ES-I3 (cell line): ENCODE measurements around the gene LPIN1.
"Not testable (repeated sequence)": the region's sequence is repeated elsewhere in the genome, so short reads cannot be mapped to it uniquely, and the experiment has no call there.

Experiments
- H3K36me3 ChIP-seq: 2 replicates; pipeline ENCODE4 v1.6.1; 2013; ENCODE audit warnings: mild to moderate bottlenecking, low read length, control low read depth, moderate library complexity; ENCODE audit not compliant: insufficient read depth
- H3K4me1 ChIP-seq: 2 replicates; pipeline ENCODE4 v1.6.1; 2013; ENCODE audit warnings: mild to moderate bottlenecking, control low read depth, low read length; ENCODE audit not compliant: insufficient read depth
- H3K9ac ChIP-seq: 2 replicates; pipeline ENCODE4 v1.6.1; 2013; ENCODE audit warnings: low read depth, mild to moderate bottlenecking, low read length, moderate library complexity
- H3K9me3 ChIP-seq: 2 replicates; pipeline ENCODE4 v1.6.1; 2013; ENCODE audit warnings: mild to moderate bottlenecking, low read length, moderate library complexity; ENCODE audit not compliant: control insufficient read depth, insufficient read depth

LPIN1 gene

GRCh38 chr2:11807156-11808015 is 61.0 kb downstream of the LPIN1 start:
- Histone ChIP-seq H3K36me3 (peaks cover 11% of the 10 kb centered on the region), H3K9ac (no peak overlapping the region), H3K4me1 (no peaks in the 10 kb centered on the region), H3K9me3 (no peaks in the 10 kb centered on the region)

GRCh38 chr2:11808016-11808400 is 61.6 kb downstream of the LPIN1 start:
- H3K36me3 ChIP-seq: peaks cover 11% of the 10 kb centered on the region
- H3K9me3 ChIP-seq: no peaks in the 10 kb centered on the region
- H3K4me1 ChIP-seq: no peaks in the 10 kb centered on the region
- H3K9ac ChIP-seq: no peak overlapping the region

GRCh38 chr2:11809586-11810236 is 63.3 kb downstream of the LPIN1 start:
- peaks cover 11% of the 10 kb centered on the region for H3K36me3 ChIP-seq
- no peaks in the 10 kb centered on the region for H3K4me1 ChIP-seq
- no peak overlapping the region for H3K9ac ChIP-seq
- H3K9me3 ChIP-seq: no peaks in the 10 kb centered on the region

GRCh38 chr2:11810237-11810977 is 64.0 kb downstream of the LPIN1 start:
- Histone ChIP-seq H3K9ac (no peak overlapping the region), H3K9me3 (no peaks in the 10 kb centered on the region), H3K4me1 (no peaks in the 10 kb centered on the region), H3K36me3 (peaks cover 8% of the 10 kb centered on the region)

- H3K9ac ChIP-seq: no peak overlapping the region
- no peaks in the 10 kb centered on the region for H3K4me1 ChIP-seq
- H3K9me3 ChIP-seq: no peaks in the 10 kb centered on the region
- H3K36me3 ChIP-seq: peaks cover 2% of the 10 kb centered on the region; the same call in 1 of the 2 replicates
Observed at GRCh38 chr2:11811036-11811654, 64.7 kb downstream of the LPIN1 start.

- Histone ChIP-seq H3K9me3 (no peaks in the 10 kb centered on the region), H3K9ac (no peak overlapping the region), H3K36me3 (no peaks in the 10 kb centered on the region), H3K4me1 (no peaks in the 10 kb centered on the region)
Observed at GRCh38 chr2:11812466-11813248, 66.2 kb downstream of the LPIN1 start.

- not testable (repeated sequence) for H3K4me1 ChIP-seq, H3K9me3 ChIP-seq, H3K36me3 ChIP-seq
Observed at GRCh38 chr2:11813345-11813744, 66.9 kb downstream of the LPIN1 start.

GRCh38 chr2:11813951-11814350 is 67.5 kb downstream of the LPIN1 start:
- no peak overlapping the region for H3K9ac ChIP-seq
- no peaks in the 10 kb centered on the region for H3K4me1 ChIP-seq
- no peaks in the 10 kb centered on the region for H3K9me3 ChIP-seq
- no peaks in the 10 kb centered on the region for H3K36me3 ChIP-seq

More at GRCh38 chr2:11813345-11813744, 66.9 kb downstream of the LPIN1 start:
- not testable (repeated sequence) for H3K9ac ChIP-seq

- Histone ChIP-seq H3K4me1 (no peaks in the 10 kb centered on the region), H3K36me3 (peaks cover 6% of the 10 kb centered on the region; the same call in 1 of the 2 replicates), H3K9ac (no peak overlapping the region), H3K9me3 (no peaks in the 10 kb centered on the region)
Observed at GRCh38 chr2:11814979-11815510, 68.6 kb downstream of the LPIN1 start.

- not testable (repeated sequence) for H3K36me3 ChIP-seq
Observed at GRCh38 chr2:11816935-11817334, 70.5 kb downstream of the LPIN1 start.

GRCh38 chr2:11819235-11819729 is 72.8 kb downstream of the LPIN1 start:
- Histone ChIP-seq H3K36me3 (peaks cover 8% of the 10 kb centered on the region; the same call in 1 of the 2 replicates), H3K4me1 (no peaks in the 10 kb centered on the region), H3K9me3 (no peaks in the 10 kb centered on the region), H3K9ac (no peak overlapping the region)

More at GRCh38 chr2:11816935-11817334, 70.5 kb downstream of the LPIN1 start:
- H3K9me3 ChIP-seq, H3K9ac ChIP-seq, H3K4me1 ChIP-seq: not testable (repeated sequence)

GRCh38 chr2:11820650-11821049 is 74.2 kb downstream of the LPIN1 start:
- Histone ChIP-seq H3K4me1 (no peaks in the 10 kb centered on the region), H3K9ac (no peak overlapping the region), H3K36me3 (peaks cover 8% of the 10 kb centered on the region; the same call in 1 of the 2 replicates), H3K9me3 (no peaks in the 10 kb centered on the region)

GRCh38 chr2:11821705-11822104 is 75.3 kb downstream of the LPIN1 start:
- H3K9ac ChIP-seq: no peak overlapping the region
- no peaks in the 10 kb centered on the region for H3K4me1 ChIP-seq
- peaks cover 8% of the 10 kb centered on the region; the same call in 1 of the 2 replicates for H3K36me3 ChIP-seq
- no peaks in the 10 kb centered on the region for H3K9me3 ChIP-seq
